ENCODE data around the gene ABLIM1. TPM values are rescaled to one million over a fixed set of nuclear protein-coding genes. Genes with fewer than 3 reads are reported as not detected.

The ABLIM1 gene
- total and polyA plus RNA-seq, 8 donors: 52.7 to 195 (median 65.5) TPM

GRCh38 chr10:114678336-114678735, 20.3 kb upstream of the ABLIM1 start:
- intact Hi-C loops (cut with DNase I): no loop called here
- no peak overlapping the region for H3K4me3 ChIP-seq
- ATAC-seq (no peak), DNase-seq (no peak)
- H3K27ac ChIP-seq: no peak overlapping the region
- no peak for TF ChIP-seq CTCF (IDR thresholded peaks at IDR 0.05)
- H3K36me3 ChIP-seq: no peaks in the 10 kb centered on the region
- H3K9me3 ChIP-seq: no peaks in the 10 kb centered on the region
- H3K27me3 ChIP-seq: no peaks in the 10 kb centered on the region
- peaks cover 11 to 21% of the 10 kb centered on the region in 2 donors for H3K4me1 ChIP-seq

- no peak for TF ChIP-seq CTCF (IDR thresholded peaks at IDR 0.05)
- DNase-seq: no peak
- peaks cover 0 to 13% of the 10 kb centered on the region in 2 donors for H3K4me1 ChIP-seq
- no peaks in the 10 kb centered on the region for H3K36me3 ChIP-seq
- no peak overlapping the region for H3K27ac ChIP-seq
- no peak for ATAC-seq
- no peaks in the 10 kb centered on the region for H3K27me3 ChIP-seq
- no peak overlapping the region for H3K4me3 ChIP-seq
- no peaks in the 10 kb centered on the region for H3K9me3 ChIP-seq
- intact Hi-C loops (cut with DNase I): no loop called here
Observed at GRCh38 chr10:114674346-114674745, 16.3 kb upstream of the ABLIM1 start.

GRCh38 chr10:114669648-114670047, 11.6 kb upstream of the ABLIM1 start:
- intact Hi-C loops (cut with DNase I): no loop called here
- H3K4me1 ChIP-seq: peaks cover 4 to 14% of the 10 kb centered on the region in 2 donors

GRCh38 chr10:114668375-114669080, 10.5 kb upstream of the ABLIM1 start:
- no peaks in the 10 kb centered on the region for H3K27me3 ChIP-seq
- H3K4me1 ChIP-seq: peaks cover 9 to 14% of the 10 kb centered on the region in 2 donors
- TF ChIP-seq CTCF (IDR thresholded peaks at IDR 0.05): no peak
- H3K27ac ChIP-seq: no peak overlapping the region
- no peaks in the 10 kb centered on the region for H3K36me3 ChIP-seq
- DNase-seq (no peak), ATAC-seq (no peak)
- H3K9me3 ChIP-seq: no peaks in the 10 kb centered on the region
- intact Hi-C loops (cut with DNase I): no loop called here
- no peak overlapping the region for H3K4me3 ChIP-seq

More at GRCh38 chr10:114669648-114670047, 11.6 kb upstream of the ABLIM1 start:
- Histone ChIP-seq H3K27me3 (no peaks in the 10 kb centered on the region), H3K36me3 (no peaks in the 10 kb centered on the region), H3K27ac (no peak overlapping the region), H3K9me3 (no peaks in the 10 kb centered on the region), H3K4me3 (no peak overlapping the region)
- ATAC-seq: no peak
- no peak for TF ChIP-seq CTCF (IDR thresholded peaks at IDR 0.05)
- no peak for DNase-seq

- intact Hi-C loops (cut with DNase I): no loop called here
- Histone ChIP-seq H3K36me3 (no peaks in the 10 kb centered on the region), H3K27me3 (no peaks in the 10 kb centered on the region), H3K27ac (peak overlapping the region in 1 of 2 donors; percentile 50), H3K9me3 (no peaks in the 10 kb centered on the region), H3K4me3 (no peak overlapping the region), H3K4me1 (peaks cover 9 to 15% of the 10 kb centered on the region in 2 donors)
- DNase-seq (no peak), ATAC-seq (no peak)
- no peak for TF ChIP-seq CTCF (IDR thresholded peaks at IDR 0.05)
Observed at GRCh38 chr10:114665873-114666272, 7.8 kb upstream of the ABLIM1 start.

Measured in left lung (tissue), 10 donors.